DND-41 (cell line): ENCODE data around the gene TUB.

Experiments used
- ATAC-seq: fragments of 200-7000 bp; cut with Tn5 transposase; 3 replicates; pipeline ENCODE4 v1.9.1; 2021; ENCODE audit warnings: low read depth; ENCODE audit not compliant: insufficient read depth
- DNase-seq: peaks from one replicate; pipeline ENCODE4 v3.0.0-alpha.2; 2020
- H2AFZ ChIP-seq: 2 replicates; pipeline ENCODE4 v1.6.0; 2012; ENCODE audit warnings: low read depth, low read length
- H3K27ac ChIP-seq: 2 replicates; pipeline ENCODE4 v1.5.1; 2012; ENCODE audit warnings: low read length, inconsistent platforms
- H3K27me3 ChIP-seq: fragments of 200-600 bp; sonication (generic); 2 replicates; pipeline ENCODE4 v1.6.0; 2012; ENCODE audit warnings: low read length, mild to moderate bottlenecking, inconsistent platforms; ENCODE audit not compliant: insufficient read depth, poor library complexity
- H3K36me3 ChIP-seq: 2 replicates; pipeline ENCODE4 v1.5.1; 2012; ENCODE audit warnings: low read length, inconsistent platforms; ENCODE audit not compliant: insufficient read depth
- H3K4me1 ChIP-seq: 2 replicates; pipeline ENCODE4 v1.5.1; 2012; ENCODE audit warnings: mild to moderate bottlenecking, low read length; ENCODE audit not compliant: insufficient read depth
- H3K4me2 ChIP-seq: 2 replicates; pipeline ENCODE4 v1.6.0; 2012; ENCODE audit warnings: mild to moderate bottlenecking, moderate library complexity, low read length, inconsistent platforms; ENCODE audit not compliant: insufficient read depth
- H3K4me3 ChIP-seq, 2 experiments: fragments of 200-600 bp in 1 of 2; shearing (Covaris generic) in 1 of 2; 2 replicates each; pipeline ENCODE4 v1.5.1; 2012 to 2016; ENCODE audit warnings: inconsistent platforms in 2 of 2, low read length in 2 of 2, mild to moderate bottlenecking in 2 of 2, low read depth in 1 of 2, moderate library complexity in 1 of 2
- H3K79me2 ChIP-seq: 2 replicates; pipeline ENCODE4 v1.6.0; 2012; ENCODE audit warnings: low read length, inconsistent platforms; ENCODE audit not compliant: insufficient read depth
- H3K9ac ChIP-seq: 2 replicates; pipeline ENCODE4 v1.6.0; 2012; ENCODE audit warnings: low read depth, mild to moderate bottlenecking, inconsistent platforms, low read length, moderate library complexity
- H3K9me3 ChIP-seq: 2 replicates; pipeline ENCODE4 v1.5.1; 2012; ENCODE audit warnings: low read length, moderate library complexity, mild to moderate bottlenecking, inconsistent platforms; ENCODE audit not compliant: insufficient read depth, severe bottlenecking
- H4K20me1 ChIP-seq: 2 replicates; pipeline ENCODE4 v1.6.0; 2012; ENCODE audit warnings: low read length; ENCODE audit not compliant: insufficient read depth
- EZH2 ChIP-seq: IDR thresholded peaks from 3 replicates; pipeline ENCODE4 v1.6.1; 2012; ENCODE audit warnings: borderline replicate concordance, low read depth, mild to moderate bottlenecking, moderate library complexity, low read length, inconsistent platforms; ENCODE audit not compliant: severe bottlenecking
- TF ChIP-seq, protein P1 (sequence below): IDR thresholded peaks from 2 replicates; pipeline ENCODE4 v1.5.1; 2012; ENCODE audit warnings: borderline replicate concordance, low read length, moderate library complexity, mild to moderate bottlenecking; ENCODE audit not compliant: poor library complexity, severe bottlenecking; ENCODE audit errors: extremely low read depth

Gene TUB

DNA sequence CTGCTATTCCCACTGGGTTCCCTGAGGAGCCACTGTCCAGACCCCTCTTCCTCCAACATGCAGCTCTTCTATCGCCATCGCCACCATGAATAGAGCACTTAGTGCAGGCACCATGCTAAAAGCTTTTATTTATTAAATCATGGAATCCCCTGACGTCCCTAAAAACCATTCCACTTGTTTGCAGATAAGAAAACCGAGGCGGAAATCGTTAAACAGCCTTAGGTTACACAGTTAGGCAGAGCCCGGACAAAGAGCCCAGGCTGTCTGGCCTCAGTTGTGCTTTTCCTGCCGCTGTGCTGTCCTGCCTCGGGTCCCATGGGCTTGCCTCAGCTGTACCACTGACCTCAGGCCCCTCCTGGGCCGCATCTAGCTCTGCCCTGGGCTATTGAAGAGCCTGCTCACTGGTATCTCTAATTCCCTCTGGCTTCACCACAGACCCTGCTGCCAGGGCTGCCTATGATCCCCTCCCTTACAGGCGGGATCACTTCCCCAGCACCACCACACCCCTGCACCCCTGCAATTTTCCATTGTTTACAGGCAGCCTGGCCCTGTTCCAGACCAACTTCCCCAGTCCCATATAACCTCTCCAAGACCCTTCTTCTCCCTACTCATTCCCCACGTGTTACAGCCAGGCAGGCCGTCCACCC is 13.0 kb upstream of the TUB start:
- Histone ChIP-seq H3K27ac (no peak overlapping the region), H3K27me3 (peaks cover 18% of the 10 kb centered on the region), H3K4me3 (no peak overlapping the region), H3K79me2 (no peaks in the 10 kb centered on the region), H3K9me3 (no peaks in the 10 kb centered on the region), H3K4me1 (no peaks in the 10 kb centered on the region), H3K9ac (no peak overlapping the region), H2AFZ (no peak overlapping the region), H4K20me1 (peaks cover 3% of the 10 kb centered on the region; the same call in 1 of the 2 replicates), H3K4me2 (no peak overlapping the region), H3K36me3 (no peaks in the 10 kb centered on the region)
- no peak for ATAC-seq
- TF ChIP-seq, protein P1, sequence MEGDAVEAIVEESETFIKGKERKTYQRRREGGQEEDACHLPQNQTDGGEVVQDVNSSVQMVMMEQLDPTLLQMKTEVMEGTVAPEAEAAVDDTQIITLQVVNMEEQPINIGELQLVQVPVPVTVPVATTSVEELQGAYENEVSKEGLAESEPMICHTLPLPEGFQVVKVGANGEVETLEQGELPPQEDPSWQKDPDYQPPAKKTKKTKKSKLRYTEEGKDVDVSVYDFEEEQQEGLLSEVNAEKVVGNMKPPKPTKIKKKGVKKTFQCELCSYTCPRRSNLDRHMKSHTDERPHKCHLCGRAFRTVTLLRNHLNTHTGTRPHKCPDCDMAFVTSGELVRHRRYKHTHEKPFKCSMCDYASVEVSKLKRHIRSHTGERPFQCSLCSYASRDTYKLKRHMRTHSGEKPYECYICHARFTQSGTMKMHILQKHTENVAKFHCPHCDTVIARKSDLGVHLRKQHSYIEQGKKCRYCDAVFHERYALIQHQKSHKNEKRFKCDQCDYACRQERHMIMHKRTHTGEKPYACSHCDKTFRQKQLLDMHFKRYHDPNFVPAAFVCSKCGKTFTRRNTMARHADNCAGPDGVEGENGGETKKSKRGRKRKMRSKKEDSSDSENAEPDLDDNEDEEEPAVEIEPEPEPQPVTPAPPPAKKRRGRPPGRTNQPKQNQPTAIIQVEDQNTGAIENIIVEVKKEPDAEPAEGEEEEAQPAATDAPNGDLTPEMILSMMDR: no peak
- no peak for TF ChIP-seq EZH2
- DNase-seq: no peak

DNA sequence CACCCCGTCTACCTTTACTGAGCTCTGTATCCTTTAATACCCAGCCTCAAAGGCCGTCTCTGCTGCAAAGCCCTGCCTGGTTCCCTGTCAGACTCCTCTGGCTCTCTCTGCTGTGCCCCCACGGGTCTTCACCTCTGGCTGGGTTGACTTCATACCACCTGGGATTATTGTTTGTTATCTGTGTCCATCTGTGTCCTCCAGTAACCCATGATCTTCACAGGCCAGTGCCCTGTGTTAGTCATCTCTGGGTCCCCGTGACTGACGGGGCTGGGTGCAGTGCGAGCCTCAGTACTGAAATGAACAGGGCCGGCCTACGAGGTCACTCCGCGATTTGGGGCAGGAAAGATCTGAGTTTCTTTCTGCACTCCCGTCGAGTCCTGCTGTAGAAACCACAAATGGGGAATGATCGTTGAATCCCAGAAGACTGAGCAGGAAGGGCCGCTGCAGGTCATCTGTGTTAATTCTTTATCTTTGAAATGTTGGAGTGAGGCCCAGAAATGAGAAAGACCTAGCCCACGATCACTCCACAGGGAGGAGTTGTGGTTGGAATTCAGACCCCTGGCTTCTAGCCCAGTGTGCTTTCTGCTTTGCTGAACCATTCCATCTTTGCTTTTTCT is 12.3 kb upstream of the TUB start:
- Histone ChIP-seq H3K9ac (no peak overlapping the region), H3K9me3 (no peaks in the 10 kb centered on the region), H3K79me2 (no peaks in the 10 kb centered on the region), H3K4me3 (no peak overlapping the region), H3K27ac (no peak overlapping the region), H3K4me1 (no peaks in the 10 kb centered on the region), H2AFZ (no peak overlapping the region), H3K36me3 (no peaks in the 10 kb centered on the region), H3K27me3 (peaks cover 19% of the 10 kb centered on the region), H3K4me2 (no peak overlapping the region), H4K20me1 (peaks cover 3% of the 10 kb centered on the region; the same call in 1 of the 2 replicates)
- DNase-seq (no peak), ATAC-seq (no peak)
- TF ChIP-seq, protein P1: no peak
- no peak for TF ChIP-seq EZH2

DNA sequence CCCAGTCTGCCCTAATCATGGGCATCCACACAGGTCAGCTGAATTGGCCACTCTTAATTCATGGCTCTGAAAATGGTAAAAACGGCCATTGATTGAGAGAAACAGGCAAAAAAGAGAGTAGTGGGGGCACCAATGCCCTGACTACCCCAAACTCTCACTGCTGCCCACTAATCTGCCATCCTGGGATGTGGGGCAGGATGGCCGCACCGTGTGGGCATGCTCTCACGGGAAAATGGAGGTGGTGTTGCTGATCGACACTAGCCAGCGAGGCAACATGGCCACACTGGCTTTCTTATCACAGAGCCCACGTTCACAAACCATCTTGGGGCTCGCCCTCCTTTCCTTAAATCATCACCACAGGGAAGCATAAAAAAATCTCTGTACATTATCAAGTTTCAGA is 11.2 kb upstream of the TUB start:
- Histone ChIP-seq H3K27me3 (peaks cover 19% of the 10 kb centered on the region), H4K20me1 (peaks cover 2% of the 10 kb centered on the region; the same call in 1 of the 2 replicates), H3K36me3 (no peaks in the 10 kb centered on the region), H3K9me3 (no peaks in the 10 kb centered on the region), H3K9ac (no peak overlapping the region), H3K4me3 (no peak overlapping the region), H3K79me2 (no peaks in the 10 kb centered on the region), H3K27ac (no peak overlapping the region), H2AFZ (no peak overlapping the region), H3K4me2 (no peak overlapping the region), H3K4me1 (no peaks in the 10 kb centered on the region)
- DNase-seq: no peak
- no peak for TF ChIP-seq EZH2
- TF ChIP-seq, protein P1: no peak
- ATAC-seq: no peak
